ENCODE measurements around the gene CD300LF.

Gene CD300LF

DNA sequence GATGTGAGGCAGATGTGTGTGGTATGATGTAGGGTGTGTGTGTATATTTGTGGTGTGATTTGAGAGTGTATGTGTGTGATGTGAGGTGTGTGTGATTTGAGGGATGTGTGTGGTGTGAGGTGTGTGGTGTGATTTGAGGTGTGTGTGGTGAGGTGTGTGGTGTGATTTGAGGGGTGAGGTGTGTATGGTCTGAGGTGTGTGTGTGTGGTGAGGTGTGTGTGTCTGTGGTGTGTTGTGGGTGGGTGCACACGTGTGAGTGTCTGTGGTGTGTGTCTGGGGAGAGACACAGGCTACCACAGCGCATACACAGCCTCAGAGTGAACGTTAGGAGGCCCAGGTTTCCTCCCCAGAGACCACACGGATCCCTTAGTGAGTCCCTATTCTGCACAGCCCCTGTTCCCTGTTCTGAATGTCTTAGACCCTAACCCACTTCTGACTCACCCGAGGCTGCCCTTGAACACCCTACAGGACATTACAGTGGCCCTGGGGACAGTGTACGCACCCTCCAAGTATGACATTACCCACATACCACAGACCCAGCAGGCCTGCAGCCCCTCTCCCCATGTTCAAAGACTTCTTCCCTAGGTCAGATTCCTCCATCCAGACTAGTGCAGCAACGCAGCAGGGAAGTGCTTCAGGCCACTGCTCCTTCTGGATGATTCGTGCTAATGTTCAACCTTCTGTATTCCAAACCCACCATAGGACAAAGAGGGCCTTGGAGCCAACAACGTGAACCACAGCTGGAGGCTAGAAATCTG, 20.8 kb upstream of the CD300LF start:
- no peak for DNase-seq (ENCODE audit: low read depth, low spot score)

GRCh38 chr17:74732042-74732867, 19.5 kb upstream of the CD300LF start:
- no peak for DNase-seq (ENCODE audit: low read depth, low spot score)
- H3K4me3 ChIP-seq (ENCODE audit: low read length), result no peak overlapping the region

More for the DNA sequence above, 20.8 kb upstream of the CD300LF start:
- no peak overlapping the region for H3K4me3 ChIP-seq (ENCODE audit: low read length)

DNA sequence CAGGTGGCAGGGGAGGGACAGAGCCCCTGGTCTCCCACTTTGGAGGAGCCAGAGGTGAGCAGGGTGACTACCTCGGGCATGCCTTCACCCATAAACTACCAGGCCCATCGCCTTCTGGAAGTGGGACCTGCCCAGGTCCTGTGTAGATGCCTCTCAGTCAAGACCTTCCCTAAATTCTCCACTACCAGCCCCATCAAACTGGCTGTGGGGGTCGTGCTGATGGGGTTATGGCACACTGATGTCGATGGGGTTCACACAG, 18.6 kb upstream of the CD300LF start:
- DNase-seq (ENCODE audit: low read depth, low spot score), result no peak
- H3K4me3 ChIP-seq (ENCODE audit: low read length), result no peak overlapping the region

DNA sequence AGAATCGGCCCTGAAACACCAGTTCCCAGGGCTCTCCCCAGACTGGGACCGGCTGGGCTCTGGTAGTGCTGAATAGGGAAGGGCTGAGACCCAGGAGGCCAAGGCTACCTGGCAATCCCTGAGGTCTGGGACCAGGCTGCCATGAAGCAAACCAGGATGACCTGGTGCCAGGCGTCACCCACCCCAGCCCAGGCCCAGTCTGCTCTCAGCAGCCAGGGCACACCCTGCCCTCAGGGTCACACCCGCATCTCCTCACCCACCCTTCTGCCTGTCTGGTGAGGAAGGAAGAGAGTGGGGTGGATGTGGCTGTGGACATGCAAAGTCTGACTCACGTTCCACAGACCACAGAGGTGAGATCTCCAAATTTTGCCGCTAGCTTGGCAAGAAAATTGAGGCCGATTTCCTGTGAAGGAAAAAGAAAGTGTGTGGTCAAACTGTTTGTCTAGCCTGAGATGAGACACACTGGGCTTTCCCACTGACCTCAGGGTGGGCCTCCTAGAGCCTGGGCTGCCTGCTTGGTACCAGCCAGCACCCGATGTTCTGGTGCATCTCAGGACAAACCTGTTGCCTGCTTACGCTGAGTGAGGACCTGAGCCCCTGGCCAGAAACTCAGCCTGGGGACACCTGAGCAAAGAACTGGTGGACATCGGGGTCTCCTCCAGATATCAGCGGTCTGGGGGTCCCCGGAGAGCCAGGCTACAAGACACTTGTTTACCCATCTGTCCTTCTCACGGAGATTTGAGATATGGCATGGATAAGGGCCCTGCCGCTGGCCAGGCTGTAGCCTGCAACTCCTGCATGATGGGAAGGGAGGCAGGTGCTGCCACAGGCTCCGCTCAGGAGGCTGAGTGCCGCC, 18.0 kb upstream of the CD300LF start:
- DNase-seq (ENCODE audit: low read depth, low spot score), result no peak

GRCh38 chr17:74729866-74730265, 17.1 kb upstream of the CD300LF start:
- H3K4me3 ChIP-seq (ENCODE audit: low read length), result no peak overlapping the region
- DNase-seq (ENCODE audit: low read depth, low spot score), result no peak

More for the DNA sequence above, 18.0 kb upstream of the CD300LF start:
- H3K4me3 ChIP-seq (ENCODE audit: low read length), result no peak overlapping the region

GRCh38 chr17:74729368-74729767, 16.6 kb upstream of the CD300LF start:
- H3K4me3 ChIP-seq (ENCODE audit: low read length), result no peak overlapping the region
- no peak for DNase-seq (ENCODE audit: low read depth, low spot score)

- DNase-seq (ENCODE audit: low read depth, low spot score), result no peak
- H3K4me3 ChIP-seq (ENCODE audit: low read length), result no peak overlapping the region
These were observed 16.0 kb upstream of the CD300LF start for GRCh38 chr17:74728702-74729075.

DNA sequence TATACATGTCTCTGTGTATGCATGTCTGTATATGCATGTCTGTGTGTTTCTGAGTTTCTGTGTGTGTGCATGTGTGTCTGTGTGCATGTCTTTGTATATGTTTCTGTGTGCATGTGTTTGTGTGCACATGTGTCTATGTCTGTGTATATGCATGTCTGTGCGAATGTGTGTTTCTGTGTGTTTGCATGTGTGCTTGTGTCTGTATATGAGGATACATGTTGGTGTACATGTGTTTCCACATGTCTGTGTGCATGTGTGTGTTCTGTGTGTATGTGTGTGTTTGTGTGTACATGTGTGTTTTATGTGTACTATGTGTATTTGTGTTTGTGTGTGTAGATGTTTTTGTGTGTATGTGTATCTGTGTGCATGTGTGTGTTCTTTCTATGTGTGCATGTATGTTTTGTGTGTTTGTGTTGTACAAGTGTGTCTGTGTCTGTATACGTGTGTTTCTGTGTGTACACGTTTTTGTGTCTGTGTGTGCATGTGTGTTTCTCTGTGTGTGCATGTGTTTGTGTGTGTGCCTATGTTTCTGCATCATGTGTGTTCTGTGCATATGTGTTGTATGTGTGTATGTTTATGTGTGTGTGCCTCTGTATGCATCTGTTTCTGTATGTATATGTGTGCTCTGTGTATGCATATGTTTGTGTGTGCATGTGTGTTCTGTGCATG, 15.4 kb upstream of the CD300LF start:
- H3K4me3 ChIP-seq (ENCODE audit: low read length), result no peak overlapping the region
- DNase-seq (ENCODE audit: low read depth, low spot score), result no peak

DNA sequence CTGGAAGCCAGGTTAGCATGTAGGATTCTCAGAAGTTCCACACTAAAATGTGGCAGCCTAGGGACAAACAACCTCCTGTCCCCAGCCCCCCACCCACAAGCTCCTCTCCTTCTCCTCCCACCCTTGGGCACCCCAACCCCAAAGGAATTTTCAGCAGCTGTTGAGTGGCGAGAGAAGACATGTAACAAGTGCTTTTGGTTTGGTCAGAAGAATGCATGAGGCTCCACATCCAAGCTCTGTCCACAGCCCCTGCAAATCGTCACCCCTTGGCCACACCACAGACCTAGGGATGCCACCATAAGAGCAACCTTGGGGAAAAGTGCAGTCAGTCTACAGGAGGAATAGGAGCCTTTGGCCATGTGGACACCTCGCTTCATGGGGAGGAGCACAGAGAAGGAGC, 12.4 kb upstream of the CD300LF start:
- DNase-seq (ENCODE audit: low read depth, low spot score), result no peak
- no peak overlapping the region for H3K4me3 ChIP-seq (ENCODE audit: low read length)

DNA sequence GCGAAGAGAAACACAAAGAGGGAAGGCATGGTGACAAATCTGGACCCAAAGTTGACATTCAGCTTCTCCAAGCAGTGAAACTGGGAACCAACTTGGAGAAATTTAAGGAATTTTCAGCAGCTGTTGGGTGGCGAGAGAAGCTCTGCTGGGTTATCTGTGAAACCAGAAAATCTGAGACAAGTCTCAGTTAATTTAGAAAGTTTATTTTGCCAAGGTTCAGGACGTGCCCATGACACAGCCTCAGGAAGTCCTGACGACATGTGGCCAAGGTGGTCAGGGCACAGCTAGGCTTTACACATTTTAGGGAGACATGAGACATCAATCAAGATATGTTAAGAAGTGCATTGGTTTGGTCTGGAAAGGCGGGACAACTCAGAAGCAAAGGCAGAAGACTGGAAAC, 11.2 kb upstream of the CD300LF start:
- H3K4me3 ChIP-seq (ENCODE audit: low read length), result no peak overlapping the region
- no peak for DNase-seq (ENCODE audit: low read depth, low spot score)

DNA sequence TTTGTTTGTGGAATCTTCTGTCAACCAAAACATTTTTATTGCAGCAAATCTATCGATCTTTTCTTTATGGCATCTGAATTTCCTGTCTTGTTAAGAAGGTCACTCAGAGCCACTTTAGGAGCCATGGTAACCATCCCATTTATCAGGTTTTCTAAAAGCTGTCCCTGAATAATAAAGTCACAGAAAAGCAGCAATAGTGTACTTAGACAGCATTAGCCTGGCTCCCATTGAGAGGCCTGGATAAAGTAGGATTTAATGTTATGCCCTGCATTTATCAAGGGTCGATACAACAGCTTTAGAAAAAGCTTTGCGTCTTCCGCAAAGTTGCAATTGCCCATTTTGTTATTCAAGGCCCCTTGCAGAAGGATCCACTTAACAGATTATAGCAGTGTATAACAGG, 10.1 kb upstream of the CD300LF start:
- no peak for DNase-seq (ENCODE audit: low read depth, low spot score)
- no peak overlapping the region for H3K4me3 ChIP-seq (ENCODE audit: low read length)

DNA sequence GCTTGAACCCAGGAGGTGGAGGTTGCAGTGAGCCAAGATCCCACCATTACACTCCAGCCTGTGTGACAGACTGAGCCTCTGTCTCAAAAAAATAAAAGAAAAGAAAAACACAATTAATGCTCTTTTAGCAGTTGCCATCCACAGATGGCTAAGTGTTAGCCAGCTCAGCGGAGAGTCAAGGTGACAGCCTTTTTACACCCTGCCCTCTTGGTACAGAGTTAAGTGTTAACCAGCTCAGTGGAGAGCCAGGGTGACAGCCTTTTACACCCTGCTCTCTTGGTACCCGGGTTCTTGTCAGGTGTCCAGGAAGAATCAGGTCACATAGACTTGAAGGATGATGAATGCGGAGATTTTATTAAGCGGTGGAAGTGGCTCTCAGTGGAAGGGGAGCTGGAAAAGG, 7.8 kb upstream of the CD300LF start:
- no peak for DNase-seq (ENCODE audit: low read depth, low spot score)
- H3K4me3 ChIP-seq (ENCODE audit: low read length), result no peak overlapping the region

- no peak for DNase-seq (ENCODE audit: low read depth, low spot score)
These were observed 2.4 kb upstream of the CD300LF start for GRCh38 chr17:74715144-74715543.

GRCh38 chr17:74713171-74713755, 540 bp upstream of the CD300LF start:
- H3K4me3 ChIP-seq (ENCODE audit: low read length), result no peak overlapping the region
- DNase-seq (ENCODE audit: low read depth, low spot score), result no peak

More at GRCh38 chr17:74715144-74715543, 2.4 kb upstream of the CD300LF start:
- H3K4me3 ChIP-seq (ENCODE audit: low read length), result no peak overlapping the region

DNA sequence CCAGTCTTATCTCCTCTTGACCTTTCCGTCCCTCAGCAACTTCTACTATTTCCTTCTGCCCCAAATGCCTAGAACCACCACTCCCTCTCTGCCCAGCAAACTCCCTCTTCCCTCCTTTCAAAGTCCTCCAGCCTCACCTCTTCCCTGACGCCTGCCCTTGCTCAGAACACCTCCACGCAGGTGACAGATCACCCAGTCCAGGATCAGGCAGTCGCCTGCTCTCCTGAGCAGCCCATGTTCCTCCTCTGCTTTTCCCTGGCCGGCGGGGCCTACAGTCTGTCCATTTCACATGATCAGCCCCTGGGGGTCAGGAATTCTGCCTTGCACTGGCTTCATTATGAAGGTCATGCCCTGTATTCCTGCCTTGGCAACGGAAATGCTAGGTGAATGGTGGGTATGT, 422 bp downstream of the CD300LF start:
- no peak for DNase-seq (ENCODE audit: low read depth, low spot score)
- H3K4me3 ChIP-seq (ENCODE audit: low read length), result no peak overlapping the region

DNA sequence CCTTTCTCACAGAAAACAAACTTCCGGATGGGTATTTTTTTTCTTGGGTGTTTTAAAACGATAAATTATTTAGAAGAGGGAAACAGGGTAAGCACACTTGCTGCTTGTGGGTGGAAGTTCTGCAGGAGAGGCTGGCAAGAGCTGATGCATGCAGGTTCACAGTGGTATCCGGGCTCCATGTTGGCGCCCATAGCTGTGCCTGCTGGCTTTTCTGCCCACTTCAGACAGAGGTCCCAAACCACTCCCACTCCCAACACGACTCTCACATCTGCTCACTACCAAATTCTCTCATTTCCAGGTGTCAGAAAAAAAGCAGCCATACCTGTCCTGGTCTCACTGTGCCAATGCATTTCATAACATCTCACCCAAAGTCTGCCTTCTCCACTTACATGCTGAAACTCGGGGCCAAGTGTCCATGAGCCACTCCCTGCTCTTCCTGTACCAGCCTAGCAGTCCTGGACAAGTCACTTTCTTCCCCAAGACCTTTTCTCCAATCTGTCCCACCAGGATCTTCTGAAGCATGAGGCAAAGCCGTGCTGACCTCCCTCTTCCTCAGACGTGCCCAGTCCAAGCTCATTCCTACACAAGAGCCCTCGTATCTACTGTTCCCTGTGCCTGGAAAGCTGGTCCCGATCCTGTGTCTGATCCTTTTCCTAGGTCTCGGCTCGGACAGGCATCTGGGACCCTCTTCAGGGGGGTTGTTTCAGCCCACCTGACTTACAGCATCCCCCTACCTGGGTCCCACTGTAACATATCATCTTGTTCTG, 1.5 kb downstream of the CD300LF start:
- no peak overlapping the region for H3K4me3 ChIP-seq (ENCODE audit: low read length)
- no peak for DNase-seq (ENCODE audit: low read depth, low spot score)

DNA sequence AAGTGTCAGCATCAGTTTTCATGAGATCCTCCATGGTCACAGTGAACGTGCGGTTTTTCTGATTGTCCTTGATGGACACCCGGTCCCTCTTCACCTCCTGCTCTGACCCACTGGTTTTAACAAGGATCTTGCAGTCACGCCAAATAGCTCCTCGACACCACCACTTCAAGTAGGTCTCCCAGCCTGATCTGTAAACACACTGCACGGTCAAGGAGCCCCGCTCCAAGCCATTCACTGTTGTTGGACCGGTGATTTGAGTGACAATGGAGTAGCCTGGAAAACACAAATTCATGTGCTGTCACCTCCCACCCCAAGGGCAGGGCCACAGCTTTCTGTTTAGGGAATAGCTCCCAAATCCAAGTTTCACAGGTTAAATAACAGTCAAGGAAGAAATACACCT, 8.2 kb downstream of the CD300LF start:
- H3K4me3 ChIP-seq (ENCODE audit: low read length), result no peak overlapping the region
- no peak for DNase-seq (ENCODE audit: low read depth, low spot score)

DNA sequence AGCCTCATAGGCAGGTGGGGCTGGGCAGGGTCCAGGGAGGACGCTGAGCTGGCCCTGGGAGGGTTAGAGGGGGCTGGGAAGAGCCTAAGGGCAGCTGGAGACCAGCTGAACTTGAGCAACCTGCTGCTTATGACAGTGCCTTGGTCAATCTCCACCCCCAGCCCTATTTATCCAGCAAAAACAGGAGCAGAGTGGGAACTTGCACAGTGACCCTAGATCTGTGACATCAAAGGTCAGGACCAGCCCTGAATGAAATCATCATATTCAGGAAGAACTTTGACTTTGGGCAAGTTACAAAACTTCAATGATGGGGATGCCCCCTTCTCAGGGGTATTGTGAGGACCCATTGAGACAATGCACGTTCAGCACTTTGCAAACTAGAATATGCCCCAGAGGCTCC, 9.4 kb downstream of the CD300LF start:
- DNase-seq (ENCODE audit: low read depth, low spot score), result no peak
- H3K4me3 ChIP-seq (ENCODE audit: low read length), result no peak overlapping the region
